Mammary epithelial cell (primary cell): ENCODE results near the gene RYR2.

Experiments
- CTCF ChIP-seq, 2 donors: IDR thresholded peaks in 1 of 2; conservative IDR thresholded peaks in 1 of 2; 2 replicates each; pipeline ENCODE4 v1.5.1; 2011 to 2012; ENCODE audit warnings: inconsistent platforms in 2 of 2, low read length in 2 of 2, mild to moderate bottlenecking in 2 of 2, control low read depth in 1 of 2, low read depth in 1 of 2; ENCODE audit not compliant: insufficient read depth in 1 of 2; ENCODE audit errors: extremely low read depth in 1 of 2
- EZH2 ChIP-seq: IDR thresholded peaks from 2 replicates; pipeline ENCODE4 v1.6.1; 2012; ENCODE audit warnings: low read length, inconsistent platforms, borderline replicate concordance

- TF ChIP-seq CTCF (conservative IDR thresholded peaks at IDR 0.05 in 1 of 2, IDR thresholded peaks at IDR 0.05 in 1 of 2; ENCODE audit: extremely low read depth in 1 of 2, insufficient read depth in 1 of 2, low read depth in 1 of 2, low read length in 2 of 2) (no peak), EZH2 (no peak)
These were observed 12.3 kb downstream of the RYR2 start for GRCh38 chr1:237054313-237054712.
